ENCODE results near the gene ACP2. TPM values are rescaled to one million over a fixed set of nuclear protein-coding genes. Genes with fewer than 3 reads are reported as not detected.

ACP2 gene
- total and polyA plus RNA-seq, 9 donors, result 14.7 to 25.5 (median 18.7) TPM

GRCh38 chr11:47247502-47247901 is 1.1 kb downstream of the ACP2 start:
- WGBS, 3 donors, result 71 to 86% (median 84%) methylated on average over 5 of the region's 5 CpGs

GRCh38 chr11:47245611-47246357 is 2.8 kb downstream of the ACP2 start:
- intact Hi-C loops (cut with DNase I), result no loop called here
- no peak for TF ChIP-seq POLR2A (IDR thresholded peaks at IDR 0.05)
- no peak for TF ChIP-seq EP300 (IDR thresholded peaks at IDR 0.05)
- no peak for TF ChIP-seq CTCF (IDR thresholded peaks at IDR 0.05)
- Histone ChIP-seq H3K36me3 (no peaks in the 10 kb centered on the region), H3K4me1 (ENCODE audit: insufficient read depth) (peaks cover 13% of the 10 kb centered on the region), H3K27me3 (no peaks in the 10 kb centered on the region), H3K27ac (no peak overlapping the region), H3K4me3 (no peak overlapping the region), H3K9me3 (no peaks in the 10 kb centered on the region)
- no peak for DNase-seq
- WGBS, 3 donors, result 83 to 88% (median 86%) methylated on average over 11 of the region's 11 CpGs

More at GRCh38 chr11:47247502-47247901, 1.1 kb downstream of the ACP2 start:
- intact Hi-C loops (cut with DNase I), result no loop called here
- no peaks in the 10 kb centered on the region for H3K27me3 ChIP-seq
- H3K9me3 ChIP-seq, result no peaks in the 10 kb centered on the region
- no peak for TF ChIP-seq POLR2A (IDR thresholded peaks at IDR 0.05)
- no peak for TF ChIP-seq CTCF (IDR thresholded peaks at IDR 0.05)
- TF ChIP-seq EP300 (IDR thresholded peaks at IDR 0.05), result no peak
- H3K27ac ChIP-seq, result no peak overlapping the region
- H3K36me3 ChIP-seq, result no peaks in the 10 kb centered on the region
- H3K4me3 ChIP-seq, result no peak overlapping the region
- H3K4me1 ChIP-seq (ENCODE audit: insufficient read depth), result peaks cover 13% of the 10 kb centered on the region
- no peak for DNase-seq

GRCh38 chr11:47244448-47245350 is 3.9 kb downstream of the ACP2 start:
- intact Hi-C loops (cut with DNase I), result no loop called here

More at GRCh38 chr11:47244448-47245350, 3.9 kb downstream of the ACP2 start:
- Histone ChIP-seq H3K27me3 (no peaks in the 10 kb centered on the region), H3K4me3 (no peak overlapping the region), H3K4me1 (ENCODE audit: insufficient read depth) (peaks cover 11% of the 10 kb centered on the region), H3K9me3 (no peaks in the 10 kb centered on the region), H3K27ac (no peak overlapping the region), H3K36me3 (no peaks in the 10 kb centered on the region)
- no peak for DNase-seq
- TF ChIP-seq POLR2A (IDR thresholded peaks at IDR 0.05), result no peak
- TF ChIP-seq EP300 (IDR thresholded peaks at IDR 0.05), result no peak
- TF ChIP-seq CTCF (IDR thresholded peaks at IDR 0.05), result no peak
- WGBS, 3 donors, result 89 to 92% (median 90%) methylated on average over 23 of the region's 23 CpGs
